GM12878 (cell line): Measurements from ENCODE around the gene CDC42SE1. TPM values are rescaled to one million over a fixed set of nuclear protein-coding genes. Genes with fewer than 3 reads are reported as not detected.

Experiments
- CEBPB ChIP-seq, 2 experiments: fragments of 150-350 bp in 1 of 2; IDR thresholded peaks; 2 replicates each; pipeline ENCODE4 v1.6.1; 2012 to 2014; ENCODE audit warnings: low read depth in 2 of 2, low read length in 2 of 2, borderline replicate concordance in 1 of 2, inconsistent platforms in 1 of 2
- CHD1 ChIP-seq: IDR thresholded peaks from 2 replicates; pipeline ENCODE4 v1.6.1; 2012; ENCODE audit warnings: low read depth, low read length, improper control_type of control experiment
- DPF2 ChIP-seq: fragments of 450-650 bp; IDR thresholded peaks from 2 replicates; pipeline ENCODE4 v1.6.1; 2017; ENCODE audit warnings: mild to moderate bottlenecking
- HCFC1 ChIP-seq: fragments of 150-350 bp; IDR thresholded peaks from 2 replicates; pipeline ENCODE4 v1.6.1; 2014; ENCODE audit warnings: low read length
- IKZF1 ChIP-seq: fragments of 450-650 bp; conservative IDR thresholded peaks from 2 replicates; pipeline ENCODE4 v1.6.1; 2017; ENCODE audit warnings: antibody characterized with exemption, mild to moderate bottlenecking
- IRF4 ChIP-seq: IDR thresholded peaks from 2 replicates; pipeline ENCODE4 v1.6.1; 2011; ENCODE audit warnings: low read depth, low read length
- JUND ChIP-seq: IDR thresholded peaks from 2 replicates; pipeline ENCODE4 v1.6.1; 2012; ENCODE audit warnings: low read depth, mild to moderate bottlenecking, low read length, improper control_type of control experiment, moderate library complexity
- PAX5 ChIP-seq: IDR thresholded peaks from 2 replicates; pipeline ENCODE4 v1.6.1; 2011; ENCODE audit warnings: low read depth, low read length, borderline replicate concordance
- PAX8 ChIP-seq: fragments of 450-650 bp; IDR thresholded peaks from 2 replicates; pipeline ENCODE4 v1.6.1; 2017; ENCODE audit warnings: mild to moderate bottlenecking, moderate library complexity
- POLR2AphosphoS2 ChIP-seq: IDR thresholded peaks from 2 replicates; pipeline ENCODE4 v1.6.1; 2011; ENCODE audit warnings: low read depth, mild to moderate bottlenecking, low read length, improper control_type of control experiment, moderate library complexity
- RAD51 ChIP-seq: fragments of 450-650 bp; IDR thresholded peaks from 2 replicates; pipeline ENCODE4 v1.6.1; 2016; ENCODE audit warnings: moderate library complexity, mild to moderate bottlenecking, inconsistent platforms
- RB1 ChIP-seq: fragments of 450-650 bp; formaldehyde crosslinking; IDR thresholded peaks from 2 replicates; pipeline ENCODE4 v1.6.1; 2017; ENCODE audit warnings: mild to moderate bottlenecking, borderline replicate concordance
- SREBF1 ChIP-seq: IDR thresholded peaks from 2 replicates; pipeline ENCODE4 v1.6.1; 2012; ENCODE audit warnings: mild to moderate bottlenecking, low read length
- TCF3 ChIP-seq: IDR thresholded peaks from 2 replicates; pipeline ENCODE4 v1.6.1; 2012; ENCODE audit warnings: low read depth, mild to moderate bottlenecking, low read length, borderline replicate concordance; ENCODE audit not compliant: insufficient read depth
- TCF7 ChIP-seq: IDR thresholded peaks from 2 replicates; pipeline ENCODE4 v1.6.1; 2014; ENCODE audit warnings: antibody characterized with exemption, borderline replicate concordance
- ZNF217 ChIP-seq: fragments of 450-650 bp; IDR thresholded peaks from 2 replicates; pipeline ENCODE4 v1.6.1; 2017; ENCODE audit warnings: antibody characterized with exemption, mild to moderate bottlenecking
- polyA plus RNA-seq, 11 experiments: library from polyadenylated mRNA; depleted of rRNA in 4 of 11; unstranded in 6 of 11; stranded (reverse) in 5 of 11; fragments of >200 nt; fragmentation: Nextera tagmentation in 4 of 11; fragmentation: Illumina TruSeq in 1 of 11; extraction: Ambion mirVana in 4 of 11; extraction: Trizol in 1 of 11; gene quantifications; 1 replicate in 1 of 11; 2 replicates in 10 of 11; pipeline versions ENCODE4 v1.2.1 to v1.2.3, GENCODE V29; 2011 to 2016; ENCODE audit warnings: inconsistent platforms in 2 of 11, missing spikeins in 2 of 11, low read depth in 1 of 11
- total RNA-seq, 4 experiments: library from RNA; depleted of rRNA in 3 of 4; stranded (reverse); fragments of >200 nt in 3 of 4; fragmentation: Illumina TruSeq in 1 of 4; extraction: Trizol in 1 of 4; gene quantifications; 2 replicates each; pipeline versions ENCODE4 v1.2.1 to v1.2.3, GENCODE V29; 2013 to 2021
- TF ChIP-seq, protein P1 (sequence below): fragments of 450-650 bp; formaldehyde crosslinking; IDR thresholded peaks from 2 replicates; pipeline ENCODE4 v1.4.0; 2020; ENCODE audit warnings: mild to moderate bottlenecking, moderate library complexity
- TF ChIP-seq, protein P2 (sequence below): fragments of 450-650 bp; conservative IDR thresholded peaks from 2 replicates; pipeline ENCODE4 v1.6.1; 2017; ENCODE audit warnings: mild to moderate bottlenecking, moderate library complexity
- TF ChIP-seq, protein P3 (sequence below): IDR thresholded peaks from 2 replicates; pipeline ENCODE4 v1.6.1; 2012; ENCODE audit warnings: low read depth, low read length, improper control_type of control experiment
- TF ChIP-seq, protein P4 (sequence below): IDR thresholded peaks from 2 replicates; pipeline ENCODE4 v1.6.1; 2012; ENCODE audit warnings: low read length, inconsistent platforms

Gene CDC42SE1
- total and polyA plus RNA-seq, 10 of the 15 experiments (the other 5 are each of a cell fraction or from before 2014, with no cell fraction given): 35.7 to 112 (median 74.3) TPM

DNA sequence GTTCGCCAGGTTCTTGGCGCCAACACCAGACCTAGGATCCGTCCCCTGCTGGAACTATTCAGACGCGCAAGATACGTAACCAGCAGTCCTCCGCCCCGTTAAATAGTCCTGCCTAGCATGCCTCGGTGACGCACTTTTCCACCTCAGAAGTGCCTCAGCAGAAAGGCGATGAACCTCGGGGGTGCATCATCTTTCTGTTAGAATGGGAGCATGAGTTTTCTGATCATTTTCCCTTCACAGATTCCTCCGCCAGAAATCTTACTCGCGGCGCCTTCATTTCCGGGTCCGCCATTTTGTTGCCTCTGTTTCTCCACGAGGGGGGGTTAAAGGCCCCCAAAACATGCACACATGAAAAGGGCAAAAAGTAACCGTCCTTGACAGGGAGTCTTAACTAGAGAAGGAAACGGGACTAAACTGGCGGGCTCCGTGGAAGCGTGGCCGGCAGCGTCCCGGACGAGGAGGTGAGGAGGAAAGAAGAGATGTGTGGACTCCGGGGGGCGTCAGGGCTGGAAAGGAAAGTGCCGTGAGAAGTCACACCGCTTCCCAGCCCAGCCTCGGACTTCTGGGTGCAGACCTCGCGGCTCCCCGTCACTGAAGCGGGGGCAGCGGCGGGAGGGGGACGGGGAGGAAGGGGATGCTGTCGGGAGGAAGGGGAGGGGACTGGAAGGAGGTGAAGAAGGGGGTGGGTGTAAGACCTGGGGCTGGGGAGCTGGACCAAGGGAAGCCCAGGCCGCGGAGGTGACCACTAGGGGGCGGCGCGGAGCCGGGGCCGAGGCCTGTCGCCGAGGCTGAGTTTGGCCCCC lies 11.3 kb upstream of the CDC42SE1 start, which contains the start of gene GABPB2 (continued):
- TF ChIP-seq, protein P1, sequence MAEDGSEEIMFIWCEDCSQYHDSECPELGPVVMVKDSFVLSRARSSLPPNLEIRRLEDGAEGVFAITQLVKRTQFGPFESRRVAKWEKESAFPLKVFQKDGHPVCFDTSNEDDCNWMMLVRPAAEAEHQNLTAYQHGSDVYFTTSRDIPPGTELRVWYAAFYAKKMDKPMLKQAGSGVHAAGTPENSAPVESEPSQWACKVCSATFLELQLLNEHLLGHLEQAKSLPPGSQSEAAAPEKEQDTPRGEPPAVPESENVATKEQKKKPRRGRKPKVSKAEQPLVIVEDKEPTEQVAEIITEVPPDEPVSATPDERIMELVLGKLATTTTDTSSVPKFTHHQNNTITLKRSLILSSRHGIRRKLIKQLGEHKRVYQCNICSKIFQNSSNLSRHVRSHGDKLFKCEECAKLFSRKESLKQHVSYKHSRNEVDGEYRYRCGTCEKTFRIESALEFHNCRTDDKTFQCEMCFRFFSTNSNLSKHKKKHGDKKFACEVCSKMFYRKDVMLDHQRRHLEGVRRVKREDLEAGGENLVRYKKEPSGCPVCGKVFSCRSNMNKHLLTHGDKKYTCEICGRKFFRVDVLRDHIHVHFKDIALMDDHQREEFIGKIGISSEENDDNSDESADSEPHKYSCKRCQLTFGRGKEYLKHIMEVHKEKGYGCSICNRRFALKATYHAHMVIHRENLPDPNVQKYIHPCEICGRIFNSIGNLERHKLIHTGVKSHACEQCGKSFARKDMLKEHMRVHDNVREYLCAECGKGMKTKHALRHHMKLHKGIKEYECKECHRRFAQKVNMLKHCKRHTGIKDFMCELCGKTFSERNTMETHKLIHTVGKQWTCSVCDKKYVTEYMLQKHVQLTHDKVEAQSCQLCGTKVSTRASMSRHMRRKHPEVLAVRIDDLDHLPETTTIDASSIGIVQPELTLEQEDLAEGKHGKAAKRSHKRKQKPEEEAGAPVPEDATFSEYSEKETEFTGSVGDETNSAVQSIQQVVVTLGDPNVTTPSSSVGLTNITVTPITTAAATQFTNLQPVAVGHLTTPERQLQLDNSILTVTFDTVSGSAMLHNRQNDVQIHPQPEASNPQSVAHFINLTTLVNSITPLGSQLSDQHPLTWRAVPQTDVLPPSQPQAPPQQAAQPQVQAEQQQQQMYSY (CRISPR knock-in tag): no peak
- TF ChIP-seq IRF4 (peak; percentile 80), PAX8 (peak; percentile 97), SREBF1 (no peak), TCF7 (peak; percentile 58; the same call in 1 of the 2 replicates), ZNF217 (no peak; the same call in 1 of the 2 replicates), POLR2AphosphoS2 (no peak; the same call in none of the 2 replicates), RAD51 (peak; percentile 74), TCF3 (peak; percentile 69; the same call in 1 of the 2 replicates), HCFC1 (peak; percentile 54; the same call in 1 of the 2 replicates), RB1 (peak; percentile 99), PAX5 (0 out of 2 replicates have a peak, but pooled peaks have one; percentile 38), JUND (no peak), CHD1 (no peak), CEBPB (IDR thresholded peaks at IDR 0.05; ENCODE audit: borderline replicate concordance in 1 of 2, low read depth in 2 of 2, low read length in 2 of 2) (no peak), IKZF1 (peak; percentile 92), DPF2 (peak; percentile 59)
- TF ChIP-seq, protein P2, sequence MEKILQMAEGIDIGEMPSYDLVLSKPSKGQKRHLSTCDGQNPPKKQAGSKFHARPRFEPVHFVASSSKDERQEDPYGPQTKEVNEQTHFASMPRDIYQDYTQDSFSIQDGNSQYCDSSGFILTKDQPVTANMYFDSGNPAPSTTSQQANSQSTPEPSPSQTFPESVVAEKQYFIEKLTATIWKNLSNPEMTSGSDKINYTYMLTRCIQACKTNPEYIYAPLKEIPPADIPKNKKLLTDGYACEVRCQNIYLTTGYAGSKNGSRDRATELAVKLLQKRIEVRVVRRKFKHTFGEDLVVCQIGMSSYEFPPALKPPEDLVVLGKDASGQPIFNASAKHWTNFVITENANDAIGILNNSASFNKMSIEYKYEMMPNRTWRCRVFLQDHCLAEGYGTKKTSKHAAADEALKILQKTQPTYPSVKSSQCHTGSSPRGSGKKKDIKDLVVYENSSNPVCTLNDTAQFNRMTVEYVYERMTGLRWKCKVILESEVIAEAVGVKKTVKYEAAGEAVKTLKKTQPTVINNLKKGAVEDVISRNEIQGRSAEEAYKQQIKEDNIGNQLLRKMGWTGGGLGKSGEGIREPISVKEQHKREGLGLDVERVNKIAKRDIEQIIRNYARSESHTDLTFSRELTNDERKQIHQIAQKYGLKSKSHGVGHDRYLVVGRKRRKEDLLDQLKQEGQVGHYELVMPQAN: peak; percentile 93
- TF ChIP-seq, protein P3, sequence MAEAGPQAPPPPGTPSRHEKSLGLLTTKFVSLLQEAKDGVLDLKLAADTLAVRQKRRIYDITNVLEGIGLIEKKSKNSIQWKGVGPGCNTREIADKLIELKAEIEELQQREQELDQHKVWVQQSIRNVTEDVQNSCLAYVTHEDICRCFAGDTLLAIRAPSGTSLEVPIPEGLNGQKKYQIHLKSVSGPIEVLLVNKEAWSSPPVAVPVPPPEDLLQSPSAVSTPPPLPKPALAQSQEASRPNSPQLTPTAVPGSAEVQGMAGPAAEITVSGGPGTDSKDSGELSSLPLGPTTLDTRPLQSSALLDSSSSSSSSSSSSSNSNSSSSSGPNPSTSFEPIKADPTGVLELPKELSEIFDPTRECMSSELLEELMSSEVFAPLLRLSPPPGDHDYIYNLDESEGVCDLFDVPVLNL: peak; percentile 82
- TF ChIP-seq, protein P4, sequence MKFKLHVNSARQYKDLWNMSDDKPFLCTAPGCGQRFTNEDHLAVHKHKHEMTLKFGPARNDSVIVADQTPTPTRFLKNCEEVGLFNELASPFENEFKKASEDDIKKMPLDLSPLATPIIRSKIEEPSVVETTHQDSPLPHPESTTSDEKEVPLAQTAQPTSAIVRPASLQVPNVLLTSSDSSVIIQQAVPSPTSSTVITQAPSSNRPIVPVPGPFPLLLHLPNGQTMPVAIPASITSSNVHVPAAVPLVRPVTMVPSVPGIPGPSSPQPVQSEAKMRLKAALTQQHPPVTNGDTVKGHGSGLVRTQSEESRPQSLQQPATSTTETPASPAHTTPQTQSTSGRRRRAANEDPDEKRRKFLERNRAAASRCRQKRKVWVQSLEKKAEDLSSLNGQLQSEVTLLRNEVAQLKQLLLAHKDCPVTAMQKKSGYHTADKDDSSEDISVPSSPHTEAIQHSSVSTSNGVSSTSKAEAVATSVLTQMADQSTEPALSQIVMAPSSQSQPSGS: peak; percentile 71; the same call in 1 of the 2 replicates
